HG02870 (cell line): ENCODE results near the gene RHBDL3.

Experiments used
- ATAC-seq: cut with Tn5 transposase; IDR thresholded peaks from one replicate; pipeline ENCODE4 v1.9.1; 2021; ENCODE audit warnings: mild to moderate bottlenecking, moderate library complexity; ENCODE audit not compliant: unreplicated experiment

The RHBDL3 gene

DNA sequence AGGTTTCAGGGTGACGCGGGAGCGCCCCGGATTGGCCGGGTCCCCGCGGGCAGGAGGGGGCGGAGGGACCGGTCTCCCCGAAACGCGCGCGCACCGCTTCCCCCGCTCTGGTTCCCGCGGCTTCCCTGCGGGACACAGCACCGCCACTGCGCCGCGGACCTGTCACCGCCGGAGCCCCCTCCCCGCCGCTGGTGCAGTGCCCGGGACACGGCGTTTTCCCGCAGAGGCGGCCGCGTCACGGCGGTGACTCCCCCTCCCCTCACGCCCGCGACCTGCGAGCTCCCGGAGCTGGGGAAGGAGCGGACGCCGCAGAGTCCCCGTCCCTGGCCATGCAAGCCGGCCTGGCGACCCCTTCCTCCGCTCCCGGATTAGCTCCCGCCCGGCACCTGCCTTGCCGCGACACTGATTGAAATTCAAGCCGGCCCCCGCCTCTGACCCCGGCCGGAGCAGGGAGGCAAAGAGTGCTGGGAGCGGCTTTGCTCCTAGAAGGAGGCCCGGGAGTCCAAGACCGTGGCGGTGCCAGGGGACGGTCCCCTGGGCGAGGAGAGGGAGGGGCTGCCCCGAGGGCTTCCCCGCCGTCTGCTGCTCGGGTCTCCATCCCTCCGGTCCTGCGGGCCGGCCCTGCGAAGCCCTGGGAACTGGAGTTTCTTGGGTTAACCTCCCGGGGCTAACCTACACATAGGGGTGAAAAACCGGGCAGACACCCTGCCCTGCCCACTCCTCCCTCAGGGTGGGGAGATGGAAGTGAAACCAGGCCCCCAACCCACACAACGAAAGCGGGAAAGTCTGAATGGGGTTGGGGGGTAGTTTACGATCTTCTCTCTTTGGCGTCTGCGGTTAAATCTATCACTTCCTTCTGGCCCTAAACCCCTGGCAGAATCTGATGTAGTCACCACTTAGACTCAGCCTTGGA lies 1.0 kb downstream of the RHBDL3 start:
- no peak for ATAC-seq

DNA sequence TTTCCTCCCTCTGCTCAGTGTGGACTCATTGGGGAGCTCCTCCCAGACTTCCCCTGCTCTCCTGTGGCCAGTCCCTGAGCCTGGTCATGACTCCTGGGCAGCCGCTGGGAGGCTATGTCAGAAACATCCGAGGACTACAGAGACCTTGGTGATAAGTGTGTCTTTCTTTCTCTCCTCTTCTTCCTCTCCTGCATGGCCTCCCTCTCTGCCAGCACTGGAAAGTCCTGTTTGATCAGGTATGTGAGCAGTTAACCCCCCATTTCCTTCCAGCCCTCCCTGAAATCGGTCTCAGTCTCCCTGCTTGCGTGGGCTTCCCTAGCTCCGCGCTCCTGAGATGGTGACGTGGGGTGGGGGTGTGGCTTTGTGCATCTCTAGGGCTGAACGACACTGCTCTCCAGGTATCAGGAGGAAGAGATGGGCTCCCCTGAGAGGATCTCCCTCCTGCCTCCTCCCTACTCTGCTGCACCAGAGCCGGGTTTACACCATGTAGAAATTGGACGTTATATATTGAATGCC lies 2.1 kb downstream of the RHBDL3 start:
- no peak for ATAC-seq

DNA sequence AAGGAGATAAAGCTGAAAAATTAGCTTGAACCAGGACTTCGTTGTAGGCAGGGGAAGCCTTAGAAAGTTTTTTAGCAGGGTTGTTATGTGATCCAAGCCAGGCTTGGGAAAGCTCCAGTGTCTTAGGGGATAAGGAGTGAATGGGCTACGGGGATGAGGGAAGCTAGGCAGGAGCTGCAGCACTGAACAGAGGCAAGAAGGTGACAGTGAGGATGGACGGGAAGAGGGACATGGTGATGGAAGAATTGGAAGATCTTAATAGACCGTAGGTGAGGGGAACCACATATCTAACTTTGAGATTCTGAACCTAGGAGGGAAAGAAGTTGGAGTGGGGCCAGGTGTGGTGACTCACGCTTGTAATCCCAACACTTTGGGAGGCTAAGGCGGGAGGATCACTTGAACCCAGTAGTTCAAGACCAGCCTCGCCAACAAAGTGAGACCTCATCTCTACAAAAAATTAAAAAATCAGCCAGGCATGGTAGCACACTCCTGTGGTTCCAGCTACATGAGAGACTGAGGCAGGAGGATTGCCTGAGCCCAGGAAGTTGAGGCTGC lies 3.2 kb downstream of the RHBDL3 start:
- no peak for ATAC-seq

- no peak for ATAC-seq
Observed at GRCh38 chr17:32269377-32269776, 3.7 kb downstream of the RHBDL3 start.

DNA sequence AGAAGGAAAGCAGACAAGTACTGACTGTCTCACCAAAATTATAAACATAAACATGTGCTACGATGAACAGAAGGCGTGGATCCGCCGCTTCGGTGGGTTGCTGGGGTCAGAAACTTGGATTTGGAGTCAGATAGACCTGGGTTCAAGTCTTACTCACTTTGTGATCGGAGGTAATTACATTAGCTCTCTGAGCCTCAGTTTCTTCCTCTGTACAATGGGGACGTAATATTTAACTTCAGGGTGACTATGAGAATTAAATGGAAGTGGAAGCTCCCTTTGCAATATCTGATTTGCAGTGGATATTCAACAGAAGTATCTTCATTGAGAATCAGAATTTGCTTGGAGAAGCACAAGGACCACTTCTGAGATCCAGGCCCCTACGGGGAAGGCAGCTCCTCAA lies 6.2 kb downstream of the RHBDL3 start:
- no peak for ATAC-seq

- no peak for ATAC-seq
Observed at GRCh38 chr17:32274101-32274500, 8.5 kb downstream of the RHBDL3 start.

DNA sequence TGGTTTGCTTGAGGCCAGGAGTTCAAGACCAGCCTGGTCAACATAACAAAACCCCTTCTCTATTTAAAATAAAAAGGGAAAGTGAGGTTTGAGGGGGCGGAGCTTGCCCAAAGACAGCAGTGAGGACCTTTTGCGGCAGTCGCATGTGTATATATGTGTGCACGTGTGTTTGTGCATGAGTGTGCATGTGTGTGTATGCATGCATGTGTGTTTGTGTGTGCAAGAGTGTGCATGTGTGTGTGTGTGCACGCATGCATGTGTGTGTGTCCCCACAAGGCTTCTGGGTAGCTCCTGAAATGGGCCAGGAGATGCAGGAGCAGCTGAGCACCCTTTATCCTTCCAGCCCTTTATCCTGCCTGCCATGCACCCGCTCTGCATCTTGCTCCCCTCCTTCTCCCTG lies 9.0 kb downstream of the RHBDL3 start:
- no peak for ATAC-seq

DNA sequence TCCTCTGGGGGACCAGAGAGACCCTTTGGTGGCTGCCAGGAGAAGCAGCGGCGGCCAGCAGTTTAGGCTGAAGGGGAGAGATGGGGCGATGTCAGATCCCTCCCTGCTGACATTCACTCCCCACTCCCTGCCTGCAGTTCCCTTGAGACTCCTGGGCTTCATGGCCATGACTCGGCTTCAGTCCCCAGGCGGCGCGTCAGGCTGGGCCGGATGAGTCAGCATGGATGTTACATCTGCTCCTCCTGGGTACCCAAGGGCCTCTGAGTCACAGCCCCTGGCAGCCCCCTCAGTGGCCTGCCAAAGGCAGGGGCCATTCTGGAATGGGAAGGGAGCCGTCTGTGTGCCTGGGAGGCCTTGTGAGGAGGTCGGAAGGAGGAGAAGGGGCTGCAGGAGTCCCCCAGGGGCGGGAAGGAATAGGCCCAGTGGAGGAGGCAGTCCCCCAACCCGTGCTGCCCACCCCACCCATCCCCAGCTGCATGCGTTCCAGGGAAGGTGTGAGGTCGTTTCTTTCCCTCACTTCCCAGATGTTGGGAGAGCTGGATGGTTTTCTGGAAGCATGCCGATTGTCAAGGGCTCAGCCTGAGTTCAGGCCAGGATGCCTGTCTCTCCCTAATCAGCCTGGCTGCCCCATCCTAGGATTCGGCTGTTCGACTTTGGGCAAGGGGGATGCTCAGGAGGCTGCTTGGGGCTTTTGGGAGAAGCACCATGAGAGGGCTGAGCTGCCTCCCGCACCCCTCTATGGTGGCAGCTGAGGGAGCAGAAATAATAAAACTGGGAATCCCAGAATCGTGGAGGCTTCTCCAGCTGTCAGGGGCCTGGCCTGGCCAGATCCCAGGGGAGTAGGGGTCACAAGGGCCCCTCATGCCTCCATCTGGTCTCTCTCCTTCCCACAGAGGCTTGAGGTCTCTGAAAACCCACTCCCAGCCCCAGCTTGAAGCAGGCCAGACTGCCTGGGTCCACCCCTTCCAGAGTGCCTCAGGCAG lies 9.7 kb downstream of the RHBDL3 start:
- no peak for ATAC-seq

- ATAC-seq, result no peak
Observed at GRCh38 chr17:32276171-32276601, 10.6 kb downstream of the RHBDL3 start.

GRCh38 chr17:32277284-32277683 lies 11.7 kb downstream of the RHBDL3 start:
- no peak for ATAC-seq

DNA sequence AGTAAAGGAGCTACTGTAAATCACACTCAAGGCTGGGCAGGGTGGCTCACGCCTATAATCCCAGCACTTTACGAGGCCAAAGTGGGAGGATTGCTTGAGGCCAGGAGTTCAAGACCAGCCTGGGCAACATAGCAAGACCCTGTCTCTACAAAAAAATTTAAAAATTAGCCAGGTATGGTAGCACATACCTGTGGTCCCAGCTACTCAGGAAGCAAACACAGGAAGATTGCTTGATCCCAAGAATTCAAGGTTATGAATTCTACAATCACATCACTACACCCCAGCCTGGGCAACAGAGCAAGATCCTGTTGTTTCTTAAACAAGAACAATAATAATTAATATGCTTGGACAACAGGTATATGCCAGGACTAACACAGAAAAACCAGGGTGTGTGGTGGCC lies 13.2 kb downstream of the RHBDL3 start:
- no peak for ATAC-seq

GRCh38 chr17:32279891-32280716 lies 14.5 kb downstream of the RHBDL3 start:
- ATAC-seq, result no peak

DNA sequence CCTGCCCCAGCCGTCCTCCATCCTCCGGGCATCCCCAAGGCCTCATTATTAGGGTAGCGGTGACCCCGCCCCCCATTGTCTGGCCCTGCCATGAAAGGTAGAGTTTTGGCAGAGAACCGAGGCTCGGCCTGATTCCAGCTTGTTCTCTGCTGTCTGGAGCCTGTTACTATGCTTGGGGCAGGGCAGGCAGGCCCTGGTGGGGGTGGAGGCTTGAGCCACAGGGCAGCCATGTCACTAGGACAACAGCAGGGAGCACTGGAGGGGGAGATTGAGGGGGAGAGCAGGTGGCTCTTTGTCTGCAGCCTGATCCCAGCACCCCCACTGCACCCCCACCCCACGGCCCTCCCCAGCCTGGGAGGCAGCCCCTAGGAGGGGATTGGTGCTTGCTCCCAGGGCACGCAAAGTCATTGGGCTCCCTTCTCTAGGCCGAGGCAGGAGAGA lies 15.4 kb downstream of the RHBDL3 start:
- no peak for ATAC-seq

DNA sequence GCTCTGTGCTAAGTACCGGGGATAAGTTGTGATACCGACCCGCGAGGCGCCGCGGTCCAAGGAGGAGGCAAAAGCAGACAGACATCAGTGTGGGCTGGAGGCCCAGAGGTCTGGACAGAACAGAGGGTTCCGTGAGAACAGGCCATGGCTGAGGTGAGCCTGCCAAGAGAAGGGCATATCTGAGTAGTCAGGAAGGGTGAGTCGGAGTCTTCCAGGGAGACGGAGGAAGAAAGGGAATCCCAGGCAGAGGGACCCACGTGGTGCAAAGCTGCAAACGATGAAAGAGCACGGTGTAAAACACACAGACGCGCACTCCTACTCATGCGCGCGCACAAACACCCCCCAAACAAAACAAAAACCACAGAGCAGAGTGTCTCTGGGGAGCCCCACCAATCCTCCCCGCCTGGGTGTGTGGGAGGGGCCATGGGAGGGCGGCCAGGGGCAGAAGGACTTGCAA lies 18.1 kb downstream of the RHBDL3 start:
- ATAC-seq, result no peak

DNA sequence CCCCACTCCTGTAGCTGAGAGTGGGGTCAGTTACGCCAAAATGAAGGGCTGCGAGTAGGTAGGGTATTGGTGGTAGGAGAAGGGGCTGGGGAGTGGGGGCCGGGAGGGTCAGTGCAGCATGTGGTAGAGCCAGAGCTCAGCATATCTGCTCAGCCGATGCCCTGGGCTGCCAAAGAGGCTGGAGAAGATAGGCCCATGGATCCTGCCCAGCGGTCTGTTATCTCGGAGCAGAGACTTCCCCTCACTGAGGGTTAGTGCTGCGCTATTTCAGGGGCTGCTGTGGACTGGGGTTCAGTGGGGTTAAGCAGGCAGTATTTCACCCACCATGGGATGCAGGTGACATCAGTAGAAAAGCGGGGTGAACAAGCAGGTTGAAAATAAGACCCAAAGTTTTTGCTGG lies 19.7 kb downstream of the RHBDL3 start:
- no peak for ATAC-seq

GRCh38 chr17:32285746-32286517 lies 20.3 kb downstream of the RHBDL3 start:
- ATAC-seq, result no peak

- ATAC-seq, result no peak
Observed at GRCh38 chr17:32286518-32286900, 20.9 kb downstream of the RHBDL3 start.

DNA sequence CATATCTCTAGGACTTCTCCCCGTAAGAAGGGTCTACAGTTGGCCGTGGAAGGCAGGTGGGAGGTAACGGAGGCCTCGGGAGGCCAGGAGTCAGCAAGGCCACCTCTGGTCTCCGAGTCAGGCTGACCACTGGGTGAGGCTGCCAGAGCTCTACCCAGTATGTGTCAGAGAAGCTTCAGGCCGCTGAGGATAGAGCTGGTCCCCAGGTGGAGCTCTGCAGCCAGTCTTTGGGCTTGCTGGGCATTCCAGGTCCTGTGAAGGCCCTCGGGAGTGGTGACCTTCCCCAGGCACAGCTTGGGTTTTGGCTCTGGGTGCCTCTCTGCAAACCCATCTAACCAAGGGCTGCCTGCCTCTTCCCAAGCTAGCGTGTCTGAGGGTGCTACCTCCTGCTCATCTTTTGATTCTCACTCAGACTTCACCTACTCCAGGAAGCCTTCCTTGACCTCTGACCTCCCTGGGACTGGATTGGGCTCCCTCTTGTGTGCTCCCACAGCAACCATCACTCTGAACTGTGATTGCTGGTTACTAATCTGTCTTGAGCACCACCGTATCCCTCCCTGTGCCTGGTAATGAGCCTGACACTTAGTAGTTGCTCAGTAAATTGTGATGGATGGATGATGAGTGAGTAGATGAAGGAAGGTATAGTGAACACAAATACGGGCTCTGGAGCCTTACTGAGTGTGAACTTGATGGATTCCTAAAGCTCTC lies 22.3 kb downstream of the RHBDL3 start:
- no peak for ATAC-seq

- ATAC-seq, result no peak
Observed at GRCh38 chr17:32288615-32289014, 23.0 kb downstream of the RHBDL3 start.
